ENCODE measurements around the gene SLC6A2.

Gene SLC6A2

DNA sequence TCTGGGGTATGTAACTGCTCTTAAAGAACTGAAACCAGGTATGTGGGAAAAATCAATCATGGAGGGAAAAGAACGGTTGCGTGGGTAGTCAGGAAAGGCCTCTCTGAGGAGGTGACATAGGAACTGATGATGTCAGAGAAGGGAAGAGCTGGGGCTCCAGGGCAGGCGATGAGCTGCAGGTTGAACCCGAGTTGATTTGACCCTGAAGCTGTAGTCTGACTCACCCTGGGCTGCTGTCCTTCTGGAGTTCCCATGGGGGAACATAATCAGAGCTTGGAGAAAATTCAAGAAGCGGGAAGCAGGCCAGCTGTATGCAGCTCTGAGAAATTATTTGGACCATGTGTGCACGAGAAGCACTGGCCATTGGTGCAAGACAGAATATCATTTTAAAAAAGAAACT lies 16.7 kb downstream of the SLC6A2 start:
- no peak overlapping the region for H2AFZ ChIP-seq (ENCODE audit: low read depth)
- no peaks in the 10 kb centered on the region for H3K4me1 ChIP-seq (ENCODE audit: low read depth, poor library complexity, severe bottlenecking)
- H3K9ac ChIP-seq: no peak overlapping the region
- H3K4me3 ChIP-seq (IDR thresholded peaks at IDR 0.05; ENCODE audit: insufficient read depth, low read depth, low read length): no peak overlapping the region
- H3K79me2 ChIP-seq (ENCODE audit: insufficient read depth, low read depth): no peaks in the 10 kb centered on the region
- no peaks in the 10 kb centered on the region for H4K20me1 ChIP-seq (ENCODE audit: insufficient read depth)
- no peaks in the 10 kb centered on the region for H3K36me3 ChIP-seq (ENCODE audit: insufficient read depth)
- no peaks in the 10 kb centered on the region for H3K27me3 ChIP-seq (ENCODE audit: insufficient read depth, low read depth)
- no peak overlapping the region for H3K4me2 ChIP-seq
- no peak overlapping the region for H3K27ac ChIP-seq
- TF ChIP-seq, protein P1, sequence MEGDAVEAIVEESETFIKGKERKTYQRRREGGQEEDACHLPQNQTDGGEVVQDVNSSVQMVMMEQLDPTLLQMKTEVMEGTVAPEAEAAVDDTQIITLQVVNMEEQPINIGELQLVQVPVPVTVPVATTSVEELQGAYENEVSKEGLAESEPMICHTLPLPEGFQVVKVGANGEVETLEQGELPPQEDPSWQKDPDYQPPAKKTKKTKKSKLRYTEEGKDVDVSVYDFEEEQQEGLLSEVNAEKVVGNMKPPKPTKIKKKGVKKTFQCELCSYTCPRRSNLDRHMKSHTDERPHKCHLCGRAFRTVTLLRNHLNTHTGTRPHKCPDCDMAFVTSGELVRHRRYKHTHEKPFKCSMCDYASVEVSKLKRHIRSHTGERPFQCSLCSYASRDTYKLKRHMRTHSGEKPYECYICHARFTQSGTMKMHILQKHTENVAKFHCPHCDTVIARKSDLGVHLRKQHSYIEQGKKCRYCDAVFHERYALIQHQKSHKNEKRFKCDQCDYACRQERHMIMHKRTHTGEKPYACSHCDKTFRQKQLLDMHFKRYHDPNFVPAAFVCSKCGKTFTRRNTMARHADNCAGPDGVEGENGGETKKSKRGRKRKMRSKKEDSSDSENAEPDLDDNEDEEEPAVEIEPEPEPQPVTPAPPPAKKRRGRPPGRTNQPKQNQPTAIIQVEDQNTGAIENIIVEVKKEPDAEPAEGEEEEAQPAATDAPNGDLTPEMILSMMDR (conservative IDR thresholded peaks at IDR 0.05; ENCODE audit: low read depth, low read length): no peak

DNA sequence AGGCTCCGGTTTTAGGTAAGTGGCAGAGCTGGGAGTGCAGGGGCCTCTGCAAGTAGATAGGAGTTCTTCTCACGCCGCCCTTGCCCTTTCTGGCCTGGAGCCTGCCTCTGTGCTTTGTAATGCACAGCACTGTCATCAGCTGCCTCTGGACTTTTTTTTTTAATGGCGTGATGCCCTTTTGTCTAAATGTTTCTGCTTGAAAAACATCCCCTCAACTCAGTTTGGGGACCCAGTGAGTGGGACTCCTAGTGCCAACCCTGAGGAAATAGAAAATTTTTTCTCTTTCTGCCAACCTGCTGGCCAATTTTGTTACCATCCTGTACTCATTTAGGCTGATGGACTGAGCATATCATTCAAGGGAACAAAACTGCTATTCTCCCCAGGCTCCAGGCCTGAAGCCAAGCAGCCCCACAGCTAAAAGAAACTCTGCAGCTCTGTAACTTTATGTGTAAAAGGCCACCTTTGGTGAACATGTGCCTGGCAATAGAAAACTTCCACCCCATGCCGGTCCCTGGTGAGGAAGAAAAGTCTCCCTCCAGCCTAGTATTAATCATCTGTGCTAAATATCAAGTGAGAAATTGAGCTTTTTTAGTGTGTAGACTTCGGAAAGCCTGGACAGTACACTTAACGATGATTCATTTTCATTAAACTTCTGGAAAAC lies 22.5 kb downstream of the SLC6A2 start:
- H3K27ac ChIP-seq: no peak overlapping the region
- H3K4me1 ChIP-seq (ENCODE audit: low read depth, poor library complexity, severe bottlenecking): no peaks in the 10 kb centered on the region
- no peaks in the 10 kb centered on the region for H4K20me1 ChIP-seq (ENCODE audit: insufficient read depth)
- H3K9ac ChIP-seq: no peak overlapping the region
- no peaks in the 10 kb centered on the region for H3K36me3 ChIP-seq (ENCODE audit: insufficient read depth)
- TF ChIP-seq, protein P1 (conservative IDR thresholded peaks at IDR 0.05; ENCODE audit: low read depth, low read length): no peak
- H3K79me2 ChIP-seq (ENCODE audit: insufficient read depth, low read depth): no peaks in the 10 kb centered on the region
- H3K27me3 ChIP-seq (ENCODE audit: insufficient read depth, low read depth): no peaks in the 10 kb centered on the region
- no peak overlapping the region for H3K4me2 ChIP-seq
- no peak overlapping the region for H3K4me3 ChIP-seq (IDR thresholded peaks at IDR 0.05; ENCODE audit: insufficient read depth, low read depth, low read length)
- no peak overlapping the region for H2AFZ ChIP-seq (ENCODE audit: low read depth)

DNA sequence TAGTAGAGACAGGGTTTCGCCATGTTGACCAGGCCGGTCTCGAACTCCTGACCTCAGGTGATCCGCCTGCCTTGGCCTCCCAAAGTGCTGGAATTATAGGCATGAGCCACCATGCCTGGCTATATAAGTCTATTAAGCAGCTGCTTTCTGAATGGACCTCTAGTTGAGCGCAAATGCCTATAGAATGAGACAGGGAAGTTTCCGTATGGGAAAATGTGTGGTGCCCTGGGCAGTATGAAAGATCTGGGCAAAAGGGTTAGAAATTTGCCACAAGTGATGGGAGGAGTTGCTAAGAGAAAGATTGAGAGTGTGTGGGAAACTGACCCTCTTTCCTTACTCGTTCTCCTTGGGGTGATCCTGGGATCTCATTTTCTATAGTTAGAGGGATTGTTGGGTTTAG lies 26.3 kb downstream of the SLC6A2 start:
- H3K27ac ChIP-seq: no peak overlapping the region
- H3K79me2 ChIP-seq (ENCODE audit: insufficient read depth, low read depth): no peaks in the 10 kb centered on the region
- no peaks in the 10 kb centered on the region for H3K4me1 ChIP-seq (ENCODE audit: low read depth, poor library complexity, severe bottlenecking)
- H3K36me3 ChIP-seq (ENCODE audit: insufficient read depth): no peaks in the 10 kb centered on the region
- no peak overlapping the region for H3K4me2 ChIP-seq
- H3K9ac ChIP-seq: no peak overlapping the region
- no peak overlapping the region for H3K4me3 ChIP-seq (IDR thresholded peaks at IDR 0.05; ENCODE audit: insufficient read depth, low read depth, low read length)
- no peak overlapping the region for H2AFZ ChIP-seq (ENCODE audit: low read depth)
- H3K27me3 ChIP-seq (ENCODE audit: insufficient read depth, low read depth): no peaks in the 10 kb centered on the region
- H4K20me1 ChIP-seq (ENCODE audit: insufficient read depth): no peaks in the 10 kb centered on the region
- TF ChIP-seq, protein P1 (conservative IDR thresholded peaks at IDR 0.05; ENCODE audit: low read depth, low read length): no peak

DNA sequence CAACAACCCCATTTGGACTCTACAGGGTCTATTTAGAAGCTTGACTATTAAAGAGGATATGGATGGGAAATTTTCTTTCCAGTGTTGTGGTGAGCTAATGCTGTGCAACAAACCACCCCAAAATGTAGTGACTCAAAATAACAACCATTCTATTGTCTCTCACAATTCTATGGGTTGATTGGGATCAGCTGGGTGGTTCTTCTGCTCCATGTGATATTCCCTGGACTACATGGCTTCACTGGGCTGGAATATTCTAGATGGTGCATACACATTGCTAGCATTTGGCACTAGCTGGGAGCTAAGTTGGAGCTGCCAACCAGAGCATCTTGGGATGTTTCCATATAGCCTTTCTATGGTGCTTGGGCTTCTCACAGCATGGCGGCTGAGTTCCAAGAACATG lies 30.2 kb downstream of the SLC6A2 start:
- Histone ChIP-seq H3K36me3 (ENCODE audit: insufficient read depth) (no peaks in the 10 kb centered on the region), H3K4me3 (IDR thresholded peaks at IDR 0.05; ENCODE audit: insufficient read depth, low read depth, low read length) (no peak overlapping the region), H4K20me1 (ENCODE audit: insufficient read depth) (no peaks in the 10 kb centered on the region), H3K4me1 (ENCODE audit: low read depth, poor library complexity, severe bottlenecking) (no peaks in the 10 kb centered on the region), H3K27ac (no peak overlapping the region), H3K9ac (no peak overlapping the region), H3K79me2 (ENCODE audit: insufficient read depth, low read depth) (no peaks in the 10 kb centered on the region), H3K4me2 (no peak overlapping the region), H3K27me3 (ENCODE audit: insufficient read depth, low read depth) (no peaks in the 10 kb centered on the region), H2AFZ (ENCODE audit: low read depth) (no peak overlapping the region)
- TF ChIP-seq, protein P1 (conservative IDR thresholded peaks at IDR 0.05; ENCODE audit: low read depth, low read length): no peak
